ENCODE data around the gene PSMA2. TPM values are rescaled to one million over a fixed set of nuclear protein-coding genes. Genes with fewer than 3 reads are reported as not detected.

The PSMA2 gene
- total RNA-seq, 1 donor from 2014 or later = 46.7 TPM

- DNase-seq (ENCODE audit: low spot score) = peak; percentile 78
Measured at GRCh38 chr7:42940985-42941847, 9.2 kb upstream of the PSMA2 start.

GRCh38 chr7:42939457-42940240 is 7.7 kb upstream of the PSMA2 start:
- no peak for DNase-seq (ENCODE audit: low spot score)

GRCh38 chr7:42935861-42936260 is 3.9 kb upstream of the PSMA2 start:
- DNase-seq (ENCODE audit: low spot score) = no peak

- no peak for DNase-seq (ENCODE audit: low spot score)
Measured at GRCh38 chr7:42934291-42934690, 2.3 kb upstream of the PSMA2 start.

GRCh38 chr7:42932811-42933591 is 1.0 kb upstream of the PSMA2 start:
- DNase-seq (ENCODE audit: low spot score) = no peak

- no peak for DNase-seq (ENCODE audit: low spot score)
Measured at GRCh38 chr7:42931447-42931833, 534 bp downstream of the PSMA2 start.

GRCh38 chr7:42930889-42931288 is 1.1 kb downstream of the PSMA2 start:
- no peak for DNase-seq (ENCODE audit: low spot score)

- DNase-seq (ENCODE audit: low spot score) = no peak
Measured at GRCh38 chr7:42929449-42929848, 2.5 kb downstream of the PSMA2 start.

GRCh38 chr7:42928754-42929153 is 3.2 kb downstream of the PSMA2 start:
- no peak for DNase-seq (ENCODE audit: low spot score)

GRCh38 chr7:42926204-42926603 is 5.8 kb downstream of the PSMA2 start:
- no peak for DNase-seq (ENCODE audit: low spot score)

GRCh38 chr7:42925630-42926029 is 6.3 kb downstream of the PSMA2 start:
- no peak for DNase-seq (ENCODE audit: low spot score)

GRCh38 chr7:42924223-42924838 is 7.6 kb downstream of the PSMA2 start:
- no peak for DNase-seq (ENCODE audit: low spot score)

- DNase-seq (ENCODE audit: low spot score) = no peak
Measured at GRCh38 chr7:42922017-42922753, 9.8 kb downstream of the PSMA2 start.

GRCh38 chr7:42915356-42915755 is 16.6 kb downstream of the PSMA2 start:
- no peak for DNase-seq (ENCODE audit: low spot score)

- DNase-seq (ENCODE audit: low spot score) = no peak
Measured at GRCh38 chr7:42914421-42915045, 17.4 kb downstream of the PSMA2 start.

GRCh38 chr7:42914009-42914408 is 18.0 kb downstream of the PSMA2 start:
- no peak for DNase-seq (ENCODE audit: low spot score)

GRCh38 chr7:42913591-42913990 is 18.4 kb downstream of the PSMA2 start:
- DNase-seq (ENCODE audit: low spot score) = no peak

GRCh38 chr7:42911454-42912447 is 20.2 kb downstream of the PSMA2 start, which contains the start of gene C7orf25:
Gene C7orf25, minus strand, starts transcription at chr7:42912070. Its CDS starts 1,170 bp downstream, at chr7:42910900.
- DNase-seq (ENCODE audit: low spot score) = peak; percentile 97

GRCh38 chr7:42910306-42910705 is 21.7 kb downstream of the PSMA2 start:
- DNase-seq (ENCODE audit: low spot score) = no peak
